GM08714 (cell line): Measurements from ENCODE around the gene WDR5.
A peak's percentile ranks its signal among the peaks of the same experiment; 100 is the strongest.
"Not testable (repeated sequence)": the region's sequence is repeated elsewhere in the genome, so short reads cannot be mapped to it uniquely, and the experiment has no call there.

Experiments used
- H3K4me3 ChIP-seq: fragments of 200-500 bp; sonication (Bioruptor generic); 2 replicates; pipeline ENCODE4 v1.5.1; 2014; ENCODE audit warnings: mild to moderate bottlenecking, low read length, inconsistent platforms
- ZNF274 ChIP-seq: IDR thresholded peaks from 2 replicates; pipeline ENCODE4 v1.6.1; 2012; ENCODE audit warnings: mild to moderate bottlenecking, low read depth, low read length

The WDR5 gene

DNA sequence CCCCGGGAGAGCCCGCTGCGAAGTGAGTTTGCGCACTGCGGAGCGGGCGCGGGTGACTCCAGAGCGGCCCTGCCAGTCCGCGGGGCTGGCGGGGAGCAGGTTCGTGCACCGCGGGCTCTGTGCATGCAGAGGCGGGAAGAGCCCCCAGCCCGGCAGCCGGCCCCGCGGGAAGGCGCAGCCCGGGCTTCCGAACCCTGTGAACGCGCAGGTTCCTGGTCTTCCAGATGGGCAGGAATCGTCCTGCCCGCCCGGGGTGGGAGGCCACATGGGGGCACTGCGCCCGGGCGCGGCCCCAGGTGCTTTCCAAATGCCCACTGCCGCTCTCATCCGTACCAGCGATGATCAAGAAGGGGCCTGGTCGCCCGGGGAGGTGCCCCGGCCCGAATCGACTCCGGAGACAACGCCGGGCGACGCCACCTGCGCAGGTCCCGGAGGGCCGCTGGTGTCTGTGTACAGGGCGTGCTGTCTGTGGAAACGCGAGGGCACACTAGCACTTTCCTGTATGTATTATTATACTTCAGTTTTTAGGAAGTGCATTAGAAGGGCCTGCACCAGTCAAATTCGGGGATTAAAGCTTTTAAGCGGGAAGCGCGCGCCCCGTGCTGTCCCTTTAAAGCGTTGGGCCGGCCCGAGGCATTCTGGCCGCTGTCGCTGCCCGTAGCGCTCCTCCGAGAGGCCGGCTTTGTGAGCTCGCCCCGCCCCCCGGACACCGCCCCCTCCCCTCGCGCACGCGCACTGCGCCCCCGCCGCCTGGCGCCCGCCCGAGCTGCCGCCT lies at the start of gene WDR5:
TSS of gene WDR5 (plus strand) at position 740 of the 775 bp plus-strand sequence. CDS start 3,796 bp downstream, outside the sequence.
- peak within 1 kb of the TSS; percentile 86 for H3K4me3 ChIP-seq
- TF ChIP-seq ZNF274, result no peak

DNA sequence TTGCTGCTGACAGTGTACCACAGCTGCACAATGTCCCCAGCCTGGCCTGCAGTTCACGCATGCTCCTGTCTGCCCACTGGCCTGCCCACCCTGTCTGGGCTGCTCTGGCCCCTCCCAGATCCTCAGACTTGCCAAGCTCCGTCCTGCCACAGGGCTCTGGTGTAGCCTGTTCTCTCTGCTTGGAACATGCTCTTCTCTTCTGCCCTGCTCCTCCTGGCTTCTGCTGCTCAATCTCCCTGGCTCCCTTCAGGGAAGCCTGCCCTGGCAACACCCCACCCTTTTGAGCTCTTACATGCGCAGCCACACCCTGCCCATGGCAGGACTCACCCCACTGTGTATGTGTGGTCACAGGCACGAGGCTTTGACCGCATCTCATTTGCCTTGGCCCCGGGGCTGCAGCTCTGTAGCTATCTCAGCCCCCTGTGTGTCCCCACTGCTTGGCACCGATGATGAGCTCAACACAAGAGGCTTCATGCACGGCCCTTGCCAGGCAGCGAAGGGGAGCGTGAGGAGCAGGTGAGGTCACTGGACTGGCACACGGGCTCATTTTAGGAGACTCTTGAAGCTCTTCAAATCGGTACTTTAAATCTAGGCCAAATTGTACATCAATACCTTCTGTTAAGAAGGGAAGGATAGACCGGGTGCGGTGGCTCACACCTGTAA lies 47.7 kb upstream of the WDR5 start:
- H3K4me3 ChIP-seq, result no peak overlapping the region
- no peak for TF ChIP-seq ZNF274

GRCh38 chr9:134089972-134090371 lies 45.9 kb upstream of the WDR5 start:
- no peak overlapping the region for H3K4me3 ChIP-seq
- TF ChIP-seq ZNF274, result no peak

DNA sequence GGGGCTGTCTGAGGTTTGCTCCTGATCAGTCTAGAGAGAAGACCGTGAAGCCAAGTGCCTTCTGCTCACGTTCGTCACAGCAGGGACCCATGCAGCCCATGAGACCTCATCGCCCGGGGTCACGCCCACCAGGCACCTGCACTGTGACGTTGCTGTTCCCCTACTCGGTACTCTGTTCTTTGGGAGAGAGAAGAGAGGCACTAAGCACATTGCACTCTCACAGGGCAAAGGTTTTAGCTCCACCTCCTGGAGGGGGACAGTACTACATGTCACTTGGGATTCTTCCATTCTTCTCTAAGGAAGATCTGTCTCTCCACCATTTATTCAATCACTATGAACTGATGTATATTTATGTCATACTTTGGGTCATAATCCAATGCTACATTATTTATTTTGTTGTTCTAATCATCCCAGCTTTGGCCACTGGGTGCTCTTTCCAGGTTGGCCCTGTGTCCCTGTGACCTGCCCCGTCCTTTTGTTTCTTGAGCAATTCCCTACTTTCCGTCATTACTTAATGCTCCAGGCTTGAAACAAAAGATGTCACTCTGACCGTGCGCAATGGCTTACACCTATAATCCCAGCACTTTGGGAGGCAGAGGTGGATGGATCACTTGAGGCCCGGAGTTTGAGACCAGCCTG lies 36.6 kb upstream of the WDR5 start:
- H3K4me3 ChIP-seq, result no peak overlapping the region
- TF ChIP-seq ZNF274, result no peak

DNA sequence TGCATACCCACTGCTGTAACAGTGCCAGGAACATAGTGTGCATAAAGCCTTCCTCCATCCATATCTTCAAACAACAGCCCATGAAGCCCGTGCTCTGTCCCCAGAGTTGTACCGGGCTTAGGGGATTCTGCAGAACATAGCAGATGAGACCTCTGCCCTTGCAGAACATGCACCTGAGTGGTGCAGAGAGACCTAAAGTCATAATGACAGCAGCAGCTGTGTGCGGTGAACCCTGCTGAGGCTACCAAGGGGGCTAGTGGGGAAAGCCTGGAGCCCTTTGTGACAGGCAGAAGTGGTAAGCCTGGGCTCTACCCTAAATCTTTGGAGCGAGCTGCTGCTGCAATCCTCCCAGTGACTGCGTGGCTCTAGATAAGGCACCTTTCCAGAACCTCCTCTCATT lies 35.8 kb upstream of the WDR5 start:
- TF ChIP-seq ZNF274, result no peak
- H3K4me3 ChIP-seq, result no peak overlapping the region

GRCh38 chr9:134101133-134101532 lies 34.7 kb upstream of the WDR5 start:
- H3K4me3 ChIP-seq, result not testable (repeated sequence)

DNA sequence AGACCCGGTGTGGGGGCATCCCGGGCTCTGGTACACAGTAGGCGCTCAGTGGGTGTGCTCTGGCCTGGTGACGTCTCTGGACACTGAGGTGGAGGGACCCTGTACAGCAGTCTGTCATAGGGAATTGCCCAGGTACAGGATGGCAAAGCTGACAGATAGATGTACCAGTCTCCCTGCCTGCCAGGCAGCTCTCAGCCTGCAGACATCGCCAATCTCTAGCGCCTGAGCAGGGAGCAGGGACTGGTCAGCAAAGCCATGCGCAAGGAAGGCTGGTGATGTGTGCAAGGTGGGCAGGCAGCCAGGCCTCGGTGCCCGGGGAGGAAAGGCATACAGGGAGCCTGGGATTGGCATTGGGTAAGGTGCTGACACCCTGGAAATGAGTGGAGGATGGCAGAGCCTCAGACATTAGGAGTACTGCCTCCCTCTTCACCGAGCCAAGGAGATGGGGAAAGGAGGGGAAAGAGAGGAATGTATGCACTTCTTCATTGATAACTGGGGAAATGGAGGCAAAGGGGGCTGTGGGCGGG lies 34.2 kb upstream of the WDR5 start:
- H3K4me3 ChIP-seq, result no peak overlapping the region

DNA sequence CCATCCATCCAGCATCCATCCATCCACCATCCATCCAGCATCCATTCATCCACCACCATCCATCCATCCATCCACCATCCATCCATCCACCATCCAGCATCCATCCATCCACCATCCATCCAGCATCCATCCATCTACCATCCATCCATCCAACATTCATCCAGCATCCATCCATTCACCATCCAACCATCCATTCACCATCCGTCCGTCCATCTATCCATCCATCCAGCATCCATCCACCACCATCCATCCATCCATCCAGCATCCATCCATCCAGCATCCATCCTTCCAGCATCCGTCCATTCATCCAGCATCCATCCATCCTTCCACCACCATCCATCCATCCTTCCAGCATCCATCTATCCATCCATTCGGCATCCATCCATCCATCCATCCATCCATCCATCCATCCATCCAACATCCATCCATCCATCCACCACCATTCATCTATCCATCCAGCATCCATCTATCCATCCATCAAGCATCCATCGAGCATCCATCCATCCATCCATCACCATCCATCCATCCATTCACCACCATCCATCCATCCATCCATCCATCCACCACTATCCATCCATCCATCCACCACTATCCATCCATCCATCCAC lies 32.4 kb upstream of the WDR5 start:
- no peak for TF ChIP-seq ZNF274
- H3K4me3 ChIP-seq, result no peak overlapping the region

More for the DNA sequence above, 34.2 kb upstream of the WDR5 start:
- no peak for TF ChIP-seq ZNF274

DNA sequence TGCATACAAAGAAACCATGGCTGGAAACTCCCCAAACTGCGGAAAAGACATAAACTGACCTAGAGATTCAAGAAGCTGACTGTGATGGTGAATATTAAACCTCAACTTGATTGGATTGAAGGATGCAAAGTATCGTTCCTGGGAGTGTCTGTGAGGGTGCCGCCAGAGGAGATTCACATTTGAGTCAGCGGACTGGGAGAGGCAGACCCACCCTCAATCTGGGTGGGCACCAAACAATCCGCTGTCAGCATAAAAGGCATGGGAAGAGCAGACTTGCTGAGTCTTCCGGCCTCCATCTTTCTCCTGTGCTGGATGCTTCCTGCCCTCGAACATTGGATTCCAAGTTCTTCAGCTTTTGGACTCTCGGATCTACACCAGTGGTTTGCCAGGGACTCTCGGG lies 24.8 kb upstream of the WDR5 start:
- no peak overlapping the region for H3K4me3 ChIP-seq
- TF ChIP-seq ZNF274, result no peak

DNA sequence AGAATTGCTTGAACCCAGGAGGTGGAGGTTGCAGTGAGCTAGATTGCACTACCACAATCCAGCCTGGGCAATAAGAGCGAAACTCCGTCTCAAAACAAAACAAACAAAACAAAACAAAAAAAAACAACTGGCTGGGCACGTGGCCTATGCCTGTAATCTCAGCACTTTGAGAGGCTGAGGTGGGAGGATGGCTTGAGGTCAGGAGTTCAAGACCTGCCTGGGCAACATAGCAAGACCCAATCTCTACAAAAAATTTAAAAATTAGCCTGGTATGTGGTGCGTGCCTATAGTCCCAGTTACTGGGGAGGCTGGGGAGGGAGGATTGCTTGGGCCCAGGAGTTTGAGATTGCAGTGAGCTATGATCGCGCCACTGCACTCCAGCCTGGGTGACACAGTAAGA lies 23.3 kb upstream of the WDR5 start:
- TF ChIP-seq ZNF274, result no peak
- H3K4me3 ChIP-seq, result no peak overlapping the region

- not testable (repeated sequence) for H3K4me3 ChIP-seq
Measured at GRCh38 chr9:134118972-134119371, 16.9 kb upstream of the WDR5 start.

DNA sequence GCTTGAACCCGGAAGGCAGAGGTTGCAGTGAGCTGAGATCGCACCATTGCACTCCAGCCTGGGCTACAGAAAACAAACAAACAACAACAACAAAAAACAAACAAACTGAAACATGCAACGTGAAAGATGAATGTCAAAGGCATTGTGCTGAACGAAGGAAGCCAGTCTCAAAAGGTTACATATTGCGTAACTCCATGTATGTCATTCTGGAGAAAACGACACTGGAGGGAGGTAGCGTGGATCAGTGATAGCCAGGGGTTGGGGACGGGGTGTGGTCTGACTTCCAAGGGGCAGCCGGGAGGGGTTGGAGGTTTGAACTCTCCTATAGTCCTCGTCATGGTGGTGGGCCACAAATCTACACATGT lies 12.1 kb upstream of the WDR5 start:
- TF ChIP-seq ZNF274, result no peak
- no peak overlapping the region for H3K4me3 ChIP-seq

DNA sequence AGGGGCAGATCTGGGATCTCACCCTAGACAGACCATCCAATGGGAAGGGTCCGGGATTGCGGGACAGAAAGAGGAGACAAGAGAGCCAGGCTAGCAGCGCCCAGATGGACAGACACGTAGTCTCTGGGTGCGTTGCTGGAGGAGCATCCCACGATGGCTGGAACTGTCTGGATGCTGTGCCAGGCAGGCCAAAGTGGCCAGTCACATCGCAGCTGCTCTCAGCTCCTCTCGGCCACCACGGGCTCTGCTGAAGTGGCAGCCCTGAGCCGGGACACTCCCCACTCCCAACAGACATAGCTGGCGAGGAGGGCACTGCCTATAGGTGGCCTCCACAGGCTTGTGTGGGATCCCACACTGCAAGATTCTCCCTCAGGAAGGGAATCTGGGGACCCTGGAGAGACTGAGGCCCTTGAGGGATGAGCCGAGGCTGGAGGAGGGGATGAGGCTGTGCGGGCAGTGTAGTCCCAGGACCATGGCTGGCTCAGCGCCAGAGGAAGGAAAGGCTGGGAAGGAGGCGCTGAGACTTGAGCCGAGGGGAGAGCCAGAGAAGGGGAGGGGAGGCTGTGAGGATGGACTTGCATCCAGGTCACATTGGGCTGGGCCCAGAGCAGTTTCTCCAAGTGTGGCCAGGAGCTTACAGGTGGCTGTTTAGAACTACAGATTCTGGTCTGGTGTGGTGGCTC lies 10.3 kb upstream of the WDR5 start:
- H3K4me3 ChIP-seq, result no peak overlapping the region
- TF ChIP-seq ZNF274, result no peak

GRCh38 chr9:134126373-134126772 lies 9.5 kb upstream of the WDR5 start:
- no peak for TF ChIP-seq ZNF274
- no peak overlapping the region for H3K4me3 ChIP-seq
